IPS-18c (cell line): ENCODE measurements around the gene SLU7.
A peak's percentile ranks its signal among the peaks of the same experiment; 100 is the strongest.
"Not testable (repeated sequence)": the region's sequence is repeated elsewhere in the genome, so short reads cannot be mapped to it uniquely, and the experiment has no call there.

Experiments used
- H3K4me3 ChIP-seq: 2 replicates; pipeline ENCODE4 v1.7.0; 2013; ENCODE audit warnings: low read depth, mild to moderate bottlenecking, low read length, moderate library complexity; ENCODE audit not compliant: insufficient read depth
- H3K9me3 ChIP-seq: one replicate; pipeline ENCODE4 v1.6.1; 2013; ENCODE audit warnings: mild to moderate bottlenecking, low read length, moderate library complexity; ENCODE audit not compliant: control insufficient read depth, insufficient read depth

The SLU7 gene

DNA sequence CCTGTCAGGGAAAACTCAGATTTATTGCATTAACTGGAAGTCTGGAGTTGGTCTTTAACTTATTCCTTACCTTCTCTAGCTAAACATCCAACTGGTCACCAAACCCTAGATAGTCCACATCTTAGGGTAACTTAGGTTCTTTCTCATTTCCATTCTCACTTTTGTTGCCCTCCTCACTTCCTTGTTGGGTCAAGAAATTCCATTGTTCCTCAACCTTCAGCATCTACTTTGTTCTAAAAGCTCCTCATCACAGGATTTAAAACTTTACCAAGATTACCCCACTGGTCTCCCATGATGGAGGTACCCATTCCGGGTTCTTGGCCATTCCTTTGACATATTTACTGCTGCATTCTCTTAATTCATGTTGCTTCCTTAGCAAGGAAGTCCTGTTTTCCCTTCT, 34.9 kb upstream of the SLU7 start:
- Histone ChIP-seq H3K4me3 (no peak overlapping the region), H3K9me3 (no peaks in the 10 kb centered on the region)

GRCh38 chr5:160452795-160453194, 33.9 kb upstream of the SLU7 start:
- Histone ChIP-seq H3K9me3 (no peaks in the 10 kb centered on the region), H3K4me3 (no peak overlapping the region)

GRCh38 chr5:160452036-160452435, 33.2 kb upstream of the SLU7 start:
- no peaks in the 10 kb centered on the region for H3K9me3 ChIP-seq
- no peak overlapping the region for H3K4me3 ChIP-seq

DNA sequence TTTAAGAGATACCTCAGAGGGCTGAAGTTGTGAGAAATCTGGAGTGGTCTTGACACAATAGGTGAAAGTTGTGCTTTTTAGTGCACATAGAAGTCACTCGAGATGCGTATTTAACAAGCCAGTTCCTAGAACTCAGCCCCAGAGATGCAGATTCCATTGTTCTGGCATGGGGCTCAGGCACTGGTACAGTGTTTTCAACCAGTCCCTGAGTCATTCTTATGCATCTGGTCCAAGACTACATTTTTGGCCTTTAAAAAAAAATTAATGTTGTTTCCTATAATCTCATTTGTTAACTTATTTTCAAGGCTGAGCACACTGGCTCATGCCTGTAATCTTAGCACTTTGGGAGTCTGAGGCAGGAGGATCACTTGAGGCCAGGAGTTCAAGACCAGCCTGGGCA, 32.4 kb upstream of the SLU7 start:
- Histone ChIP-seq H3K4me3 (no peak overlapping the region), H3K9me3 (no peaks in the 10 kb centered on the region)

DNA sequence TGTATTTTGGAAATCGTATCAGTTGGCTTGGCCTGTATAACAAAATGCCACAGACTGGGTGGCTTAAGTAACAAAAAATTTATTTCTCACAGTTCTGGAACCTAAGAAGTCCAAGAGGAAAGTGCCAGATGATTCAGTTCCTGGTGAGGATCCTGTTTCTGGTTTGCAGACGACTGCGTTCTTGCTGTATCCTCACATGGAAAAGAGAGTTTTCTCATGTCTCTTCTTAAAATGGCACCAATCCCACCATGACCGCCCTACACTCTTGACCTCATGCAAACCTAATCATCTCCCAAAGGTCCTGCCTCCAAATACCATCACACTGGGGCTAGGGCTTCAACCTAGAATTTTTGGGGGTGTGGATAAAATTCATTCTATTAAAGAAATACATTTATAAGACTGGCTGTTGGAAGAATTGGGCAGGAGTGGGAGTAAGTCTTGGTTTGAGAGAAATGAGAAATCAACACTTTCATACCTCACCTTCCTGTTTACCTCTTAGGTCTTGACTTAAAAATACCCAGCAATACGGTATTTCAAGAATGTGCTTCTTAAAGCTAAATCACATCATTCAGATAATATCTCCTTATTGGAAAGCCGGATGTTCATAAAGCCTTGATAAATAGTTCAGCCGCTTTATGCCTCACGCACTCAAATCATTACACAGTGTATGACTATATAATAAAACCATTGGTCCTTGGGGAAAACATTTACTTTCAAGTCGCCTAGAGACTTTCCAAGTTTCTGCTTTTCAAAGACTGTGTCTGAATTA, 31.5 kb upstream of the SLU7 start:
- Histone ChIP-seq H3K9me3 (no peaks in the 10 kb centered on the region), H3K4me3 (no peak overlapping the region)

GRCh38 chr5:160449458-160449857, 30.6 kb upstream of the SLU7 start:
- H3K9me3 ChIP-seq, result no peaks in the 10 kb centered on the region
- H3K4me3 ChIP-seq, result no peak overlapping the region

- no peak overlapping the region for H3K4me3 ChIP-seq
- H3K9me3 ChIP-seq, result no peaks in the 10 kb centered on the region
Observed at GRCh38 chr5:160448886-160449285, 30.0 kb upstream of the SLU7 start.

GRCh38 chr5:160445751-160446150, 26.9 kb upstream of the SLU7 start:
- Histone ChIP-seq H3K4me3 (no peak overlapping the region), H3K9me3 (no peaks in the 10 kb centered on the region)

- no peaks in the 10 kb centered on the region for H3K9me3 ChIP-seq
Observed at GRCh38 chr5:160445132-160445531, 26.3 kb upstream of the SLU7 start.

GRCh38 chr5:160444407-160444806, 25.5 kb upstream of the SLU7 start:
- Histone ChIP-seq H3K9me3 (no peaks in the 10 kb centered on the region), H3K4me3 (no peak overlapping the region)

More at GRCh38 chr5:160445132-160445531, 26.3 kb upstream of the SLU7 start:
- no peak overlapping the region for H3K4me3 ChIP-seq

DNA sequence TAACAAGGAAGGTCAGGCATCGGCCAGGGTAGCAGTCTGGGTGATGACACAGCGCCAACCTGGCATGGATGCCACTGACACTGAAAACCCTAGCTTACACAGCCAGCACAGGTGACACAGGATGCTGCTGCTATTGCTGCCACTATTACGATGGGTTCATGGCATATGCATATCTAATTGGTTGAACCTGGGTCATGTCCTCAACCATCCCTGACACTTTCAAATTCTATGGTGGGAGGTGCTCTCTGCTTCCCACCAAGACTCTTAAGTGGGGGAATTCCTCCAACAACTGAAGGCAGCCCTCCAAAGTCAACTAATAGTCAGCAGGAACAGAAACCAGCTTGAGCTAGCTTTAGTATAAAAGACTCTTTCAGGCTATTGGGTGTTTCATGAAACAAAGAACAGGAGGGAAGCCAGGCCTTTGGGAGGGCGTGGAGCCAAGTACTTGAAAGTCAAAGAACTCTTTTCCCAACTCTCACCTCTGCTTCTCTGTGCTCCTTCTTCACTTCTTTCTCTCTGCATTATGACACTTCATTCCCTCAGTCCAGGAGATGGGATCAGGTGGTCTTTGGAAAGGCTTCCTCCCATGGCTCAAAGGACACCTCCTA, 24.0 kb upstream of the SLU7 start:
- no peaks in the 10 kb centered on the region for H3K9me3 ChIP-seq
- no peak overlapping the region for H3K4me3 ChIP-seq

- no peaks in the 10 kb centered on the region for H3K9me3 ChIP-seq
Observed at GRCh38 chr5:160441311-160441781, 22.5 kb upstream of the SLU7 start.

GRCh38 chr5:160439205-160439600, 20.3 kb upstream of the SLU7 start:
- Histone ChIP-seq H3K4me3 (peak overlapping the region; percentile 46; the same call in 1 of the 2 replicates), H3K9me3 (no peaks in the 10 kb centered on the region)

More at GRCh38 chr5:160441311-160441781, 22.5 kb upstream of the SLU7 start:
- no peak overlapping the region for H3K4me3 ChIP-seq

DNA sequence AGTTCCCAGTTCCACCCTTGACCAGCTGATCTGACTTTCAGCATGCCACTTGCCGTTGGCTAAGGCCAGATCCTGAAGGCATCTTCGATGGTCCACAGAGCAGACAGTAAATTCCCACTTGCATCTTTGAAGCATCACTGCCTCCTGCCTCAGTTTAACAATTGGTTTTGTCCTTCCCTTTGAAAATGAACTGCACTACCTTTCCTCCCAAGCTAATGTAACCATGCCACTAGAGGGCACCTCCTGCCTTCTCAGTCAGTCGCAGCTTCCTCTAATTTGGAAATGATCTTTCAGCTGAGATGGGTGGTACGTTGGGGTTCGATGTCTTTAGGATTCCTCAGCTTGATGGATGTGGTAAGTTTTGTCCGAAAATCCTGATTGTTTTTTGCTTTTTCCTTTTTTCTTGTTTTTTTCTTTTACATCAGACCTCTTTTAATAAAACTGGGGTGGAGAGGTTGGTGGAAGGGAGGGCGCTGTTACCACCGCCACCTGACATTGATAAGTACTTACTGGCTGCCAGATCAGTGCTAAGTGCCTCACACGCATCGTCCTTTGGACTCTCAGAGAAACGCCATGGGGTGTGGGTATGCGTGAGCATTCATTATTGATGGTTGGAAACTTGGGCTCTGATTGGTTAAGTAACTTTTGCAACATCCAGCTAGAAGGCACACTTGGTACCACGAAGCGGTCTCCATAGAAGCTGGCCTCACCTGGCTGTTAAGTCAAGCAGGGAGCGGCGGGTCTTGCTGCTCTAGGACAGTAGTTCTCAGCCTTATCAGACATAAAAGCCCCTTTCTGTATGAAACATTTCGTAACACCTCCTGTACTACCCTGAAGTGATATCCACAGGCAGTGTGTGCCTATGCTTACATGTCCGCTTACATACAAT, 19.7 kb upstream of the SLU7 start:
- Histone ChIP-seq H3K9me3 (no peaks in the 10 kb centered on the region), H3K4me3 (peak overlapping the region; percentile 46)

GRCh38 chr5:160437271-160437670, 18.4 kb upstream of the SLU7 start:
- H3K9me3 ChIP-seq, result no peaks in the 10 kb centered on the region
- no peak overlapping the region for H3K4me3 ChIP-seq

GRCh38 chr5:160436661-160437060, 17.8 kb upstream of the SLU7 start:
- not testable (repeated sequence) for H3K9me3 ChIP-seq, H3K4me3 ChIP-seq

GRCh38 chr5:160436017-160436416, 17.1 kb upstream of the SLU7 start:
- no peak overlapping the region for H3K4me3 ChIP-seq

GRCh38 chr5:160435532-160435931, 16.7 kb upstream of the SLU7 start:
- no peaks in the 10 kb centered on the region for H3K9me3 ChIP-seq

More at GRCh38 chr5:160436017-160436416, 17.1 kb upstream of the SLU7 start:
- H3K9me3 ChIP-seq, result no peaks in the 10 kb centered on the region

More at GRCh38 chr5:160435532-160435931, 16.7 kb upstream of the SLU7 start:
- no peak overlapping the region for H3K4me3 ChIP-seq
